AG04450 (cell line): ENCODE measurements around the gene WIPI1. TPM values are rescaled to one million over a fixed set of nuclear protein-coding genes. Genes with fewer than 3 reads are reported as not detected.
"Not testable (repeated sequence)": the region's sequence is repeated elsewhere in the genome, so short reads cannot be mapped to it uniquely, and the experiment has no call there.

Source experiments
- CTCF ChIA-PET: fragments of 300-600, 350-600 bp; formaldehyde crosslinking; extraction: SDS; loops from one replicate; lab custom pipeline; 2022; ENCODE audit warnings: antibody characterized with exemption, inconsistent platforms; lab: Charles Lee
- POLR2A ChIA-PET: fragments of 350-600 bp; formaldehyde crosslinking; extraction: SDS; loops from one replicate; lab custom pipeline; 2021; ENCODE audit warnings: antibody characterized with exemption, inconsistent platforms; lab: Yijun Ruan, JAX
- DNase-seq: peaks from one replicate; pipeline ENCODE4 v3.0.0-alpha.2; 2011; ENCODE audit warnings: low read depth, low spot score
- H3K27ac ChIP-seq: one replicate; pipeline ENCODE4 v1.5.1; 2012; ENCODE audit warnings: low read depth, low read length, control low read depth
- H3K27me3 ChIP-seq: one replicate; pipeline ENCODE4 v1.6.0; 2012; ENCODE audit warnings: low read length; ENCODE audit not compliant: control insufficient read depth, insufficient read depth
- H3K4me3 ChIP-seq: 2 replicates; pipeline ENCODE4 v1.5.1; 2011; ENCODE audit warnings: mild to moderate bottlenecking, low read depth, low read length, control low read depth
- H3K9me3 ChIP-seq: 2 replicates; pipeline ENCODE4 v1.5.1; 2012; ENCODE audit warnings: low read length; ENCODE audit not compliant: control insufficient read depth, insufficient read depth
- polyA plus RNA-seq: library from polyadenylated mRNA; depleted of rRNA; stranded (reverse); fragments of >200 nt; gene quantifications from 2 replicates; pipeline ENCODE4 v1.2.3, GENCODE V29; 2011; rRNA removed
- small RNA-seq: library from RNA; depleted of rRNA; stranded (forward); fragments of <200 nt; gene quantifications from one replicate; pipeline ENCODE3, GENCODE V24; 2012; ENCODE audit warnings: low read depth; ENCODE audit not compliant: insufficient read length
- TF ChIP-seq, protein P1 (sequence below): IDR thresholded peaks from 2 replicates; pipeline ENCODE4 v1.5.1; 2011; ENCODE audit warnings: low read depth, low read length, control low read depth, inconsistent platforms

The WIPI1 gene
- polyA plus RNA-seq, 1 experiment: 125 TPM

DNA sequence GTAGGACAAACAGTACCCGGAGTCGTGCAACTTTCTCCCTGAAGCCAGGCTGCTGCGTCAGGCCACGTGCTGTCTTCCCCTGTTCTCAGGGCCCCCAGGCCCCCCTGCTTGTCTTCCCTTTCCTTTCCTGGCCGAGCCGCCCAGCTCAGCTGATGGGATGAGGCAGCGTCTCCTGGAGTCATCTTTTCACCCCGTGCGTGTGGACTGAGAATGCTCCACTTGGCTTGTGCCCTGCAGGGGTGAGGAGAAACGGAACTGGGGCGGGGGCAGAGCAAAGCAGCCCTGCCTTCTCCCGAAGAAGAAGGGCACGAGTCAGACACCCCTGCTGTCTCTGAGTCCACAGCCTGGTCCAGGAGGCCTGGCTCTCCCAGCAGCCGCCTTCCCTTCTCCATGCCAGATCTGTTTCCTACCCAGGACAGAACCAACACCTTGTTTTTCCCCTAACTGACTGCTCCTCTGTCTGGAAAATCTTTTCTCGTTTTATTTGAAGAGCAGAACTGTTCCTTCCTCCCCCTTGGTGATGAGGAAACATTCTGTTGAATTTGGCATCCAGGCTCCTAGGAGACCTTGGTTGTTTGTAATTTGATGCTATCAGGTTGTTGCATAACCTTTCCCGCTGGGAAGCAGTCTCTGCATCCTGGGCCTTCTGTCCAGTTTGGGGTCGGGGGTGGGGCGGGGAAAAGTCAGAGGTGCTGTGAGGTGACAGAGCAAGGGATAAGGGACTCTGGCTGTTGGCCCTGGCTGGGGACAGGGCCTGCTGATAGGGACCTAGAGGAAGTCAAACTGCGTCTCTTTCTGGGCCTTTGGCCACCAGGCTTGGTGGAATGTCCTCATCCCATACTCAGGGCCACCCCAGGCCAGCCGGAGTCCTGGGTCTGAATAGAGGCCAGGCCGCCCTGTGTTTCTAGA, 78.8 kb downstream of the WIPI1 start:
- ChIA-PET POLR2A (no interaction called here), CTCF (no interaction called here)
- Histone ChIP-seq H3K27me3 (no peaks in the 10 kb centered on the region), H3K9me3 (no peaks in the 10 kb centered on the region), H3K4me3 (peak overlapping the region; percentile 31), H3K27ac (peak overlapping the region; percentile 99)
- peak; percentile 78 for DNase-seq
- TF ChIP-seq, protein P1, sequence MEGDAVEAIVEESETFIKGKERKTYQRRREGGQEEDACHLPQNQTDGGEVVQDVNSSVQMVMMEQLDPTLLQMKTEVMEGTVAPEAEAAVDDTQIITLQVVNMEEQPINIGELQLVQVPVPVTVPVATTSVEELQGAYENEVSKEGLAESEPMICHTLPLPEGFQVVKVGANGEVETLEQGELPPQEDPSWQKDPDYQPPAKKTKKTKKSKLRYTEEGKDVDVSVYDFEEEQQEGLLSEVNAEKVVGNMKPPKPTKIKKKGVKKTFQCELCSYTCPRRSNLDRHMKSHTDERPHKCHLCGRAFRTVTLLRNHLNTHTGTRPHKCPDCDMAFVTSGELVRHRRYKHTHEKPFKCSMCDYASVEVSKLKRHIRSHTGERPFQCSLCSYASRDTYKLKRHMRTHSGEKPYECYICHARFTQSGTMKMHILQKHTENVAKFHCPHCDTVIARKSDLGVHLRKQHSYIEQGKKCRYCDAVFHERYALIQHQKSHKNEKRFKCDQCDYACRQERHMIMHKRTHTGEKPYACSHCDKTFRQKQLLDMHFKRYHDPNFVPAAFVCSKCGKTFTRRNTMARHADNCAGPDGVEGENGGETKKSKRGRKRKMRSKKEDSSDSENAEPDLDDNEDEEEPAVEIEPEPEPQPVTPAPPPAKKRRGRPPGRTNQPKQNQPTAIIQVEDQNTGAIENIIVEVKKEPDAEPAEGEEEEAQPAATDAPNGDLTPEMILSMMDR: no peak

GRCh38 chr17:68377771-68378267, 79.5 kb downstream of the WIPI1 start:
- POLR2A ChIA-PET: no interaction called here
- DNase-seq: no peak
- Histone ChIP-seq H3K9me3 (no peaks in the 10 kb centered on the region), H3K27ac (peak overlapping the region; percentile 99), H3K4me3 (peak overlapping the region; percentile 31), H3K27me3 (no peaks in the 10 kb centered on the region)
- TF ChIP-seq, protein P1: no peak
- CTCF ChIA-PET: no interaction called here

- CTCF ChIA-PET: interaction anchor here (1.1 to 1.6 kb wide), 2 partner anchors 23 to 43 kb away, joined by 5 to 8 read pairs; no protein-coding TSS in a partner anchor
- POLR2A ChIA-PET: interaction anchor here (0.7 kb wide), 1 partner anchor 21 kb away, joined by 5 read pairs; no protein-coding TSS in a partner anchor
- H3K27ac ChIP-seq: not testable (repeated sequence)
Measured at GRCh38 chr17:68376178-68376577, 81.1 kb downstream of the WIPI1 start.

DNA sequence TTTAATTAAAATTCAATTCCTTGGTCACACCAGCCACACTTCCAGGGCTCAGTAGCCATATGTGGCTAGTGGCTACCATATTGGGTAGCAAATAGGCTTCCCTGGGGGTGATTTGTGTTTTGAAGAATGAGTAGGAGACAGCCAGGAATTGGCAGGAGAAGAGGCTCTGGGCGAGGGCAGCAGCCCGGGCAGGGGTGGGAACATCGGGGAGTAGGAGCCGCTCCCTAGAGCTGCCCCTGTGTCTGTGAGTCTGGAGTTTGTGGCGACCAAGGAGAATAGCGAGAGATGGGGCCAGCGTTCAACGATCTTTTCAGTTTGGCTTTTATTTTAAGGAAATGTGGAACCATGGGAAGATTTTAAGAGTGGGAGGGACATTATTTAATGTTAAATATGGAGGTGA, 81.7 kb downstream of the WIPI1 start:
- no peak overlapping the region for H3K4me3 ChIP-seq
- H3K27me3 ChIP-seq: no peaks in the 10 kb centered on the region
- no peak for DNase-seq
- CTCF ChIA-PET: interaction anchor here (0.8 to 1.1 kb wide), 2 partner anchors 23 to 44 kb away, joined by 4 to 5 read pairs; no protein-coding TSS in a partner anchor
- POLR2A ChIA-PET: no interaction called here
- TF ChIP-seq, protein P1: no peak
- no peaks in the 10 kb centered on the region; the same call in 1 of the 2 replicates for H3K9me3 ChIP-seq
- H3K27ac ChIP-seq: no peak overlapping the region

More at GRCh38 chr17:68376178-68376577, 81.1 kb downstream of the WIPI1 start:
- not testable (repeated sequence) for DNase-seq, H3K4me3 ChIP-seq, H3K27me3 ChIP-seq, H3K9me3 ChIP-seq

Small RNAs within 50 kb of the gene (small RNA-seq; reads per million reads assigned to genes)
- not detected for gene MIR635

Other genes starting within 250 kb of the WIPI1 start
- 89.8 and 112 TPM in 2 replicates for gene AMZ2, start 209.5 kb downstream of the WIPI1 start, polyA plus RNA-seq
- gene SLC16A6, start 166.4 kb downstream of the WIPI1 start, polyA plus RNA-seq: 1.2 TPM in 2 replicates
- gene ARSG, start 166.0 kb downstream of the WIPI1 start, polyA plus RNA-seq: 1.8 and 1.9 TPM in 2 replicates
- gene PRKAR1A, start 54.9 kb upstream of the WIPI1 start, polyA plus RNA-seq: 238 and 282 TPM in 2 replicates
- gene FAM20A, start 143.9 kb upstream of the WIPI1 start, polyA plus RNA-seq: not detected in 2 replicates